IPS DF 19.7 (cell line): ENCODE measurements around the gene RAB6B.
A peak's percentile ranks its signal among the peaks of the same experiment; 100 is the strongest.

Experiments used
- DNase-seq: peaks from one replicate; pipeline ENCODE4 v3.0.0-alpha.2; 2013; ENCODE audit warnings: low read depth, low spot score

Gene RAB6B

GRCh38 chr3:133836497-133837158 lies 59.1 kb downstream of the RAB6B start:
- no peak for DNase-seq

GRCh38 chr3:133835961-133836360 lies 59.7 kb downstream of the RAB6B start:
- DNase-seq = no peak

- DNase-seq = no peak
Observed at GRCh38 chr3:133835418-133835743, 60.3 kb downstream of the RAB6B start.

GRCh38 chr3:133834621-133835417 lies 60.9 kb downstream of the RAB6B start:
- no peak for DNase-seq

GRCh38 chr3:133833880-133834620 lies 61.6 kb downstream of the RAB6B start:
- DNase-seq = no peak

GRCh38 chr3:133833267-133833666 lies 62.4 kb downstream of the RAB6B start:
- no peak for DNase-seq

- DNase-seq = no peak
Observed at GRCh38 chr3:133832802-133833144, 62.9 kb downstream of the RAB6B start.

- no peak for DNase-seq
Observed at GRCh38 chr3:133831966-133832801, 63.5 kb downstream of the RAB6B start.

GRCh38 chr3:133830071-133830470 lies 65.6 kb downstream of the RAB6B start:
- DNase-seq = no peak

- no peak for DNase-seq
Observed at GRCh38 chr3:133829310-133829707, 66.4 kb downstream of the RAB6B start.

- peak; percentile 28 for DNase-seq
Observed at GRCh38 chr3:133828576-133829309, 66.9 kb downstream of the RAB6B start.

- DNase-seq = no peak
Observed at GRCh38 chr3:133827684-133828083, 68.0 kb downstream of the RAB6B start.

- DNase-seq = no peak
Observed at GRCh38 chr3:133827136-133827535, 68.5 kb downstream of the RAB6B start.

- DNase-seq = no peak
Observed at GRCh38 chr3:133825969-133826727, 69.5 kb downstream of the RAB6B start.

- DNase-seq = no peak
Observed at GRCh38 chr3:133824961-133825485, 70.7 kb downstream of the RAB6B start.

GRCh38 chr3:133821767-133822638 lies 73.7 kb downstream of the RAB6B start:
- peak; percentile 50 for DNase-seq

- no peak for DNase-seq
Observed at GRCh38 chr3:133820889-133821675, 74.6 kb downstream of the RAB6B start.

- no peak for DNase-seq
Observed at GRCh38 chr3:133820129-133820528, 75.6 kb downstream of the RAB6B start.
